ENCODE results near the gene KCNH4. TPM values are rescaled to one million over a fixed set of nuclear protein-coding genes. Genes with fewer than 3 reads are reported as not detected.
"Not testable (repeated sequence)": the region's sequence is repeated elsewhere in the genome, so short reads cannot be mapped to it uniquely, and the experiment has no call there.

Gene KCNH4
- total RNA-seq, 1 experiment from 2014 or later, result 0.24 TPM

DNA sequence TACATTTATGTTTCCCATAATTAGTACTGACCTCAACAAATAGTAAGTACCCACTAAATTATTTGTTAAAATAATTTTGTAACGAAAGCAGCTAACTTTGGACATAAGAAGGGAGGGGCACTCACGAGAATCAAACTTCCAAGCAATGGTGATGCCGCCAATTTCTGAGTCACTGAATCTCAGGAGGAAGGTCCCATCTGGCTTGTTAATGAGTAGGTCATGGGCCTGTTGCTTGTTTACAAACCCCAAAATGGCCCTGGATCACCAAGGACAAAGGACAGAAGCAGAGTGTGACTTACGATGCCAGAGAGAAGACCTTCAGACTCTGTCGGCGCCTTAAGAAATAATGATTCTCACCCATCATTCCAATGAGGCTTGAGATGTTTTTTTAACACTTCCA is 29.1 kb upstream of the KCNH4 start:
- DNase-seq (ENCODE audit: low spot score) (no peak), ATAC-seq (no peak)
- no peaks in the 10 kb centered on the region for H3K27me3 Mint-ChIP-seq (ENCODE audit: low read depth)
- POLR2A ChIA-PET, result no interaction called here
- CTCF ChIA-PET, result interaction anchor here (0.7 kb wide), 1 partner anchor 109 kb away, joined by 3 read pairs; no protein-coding TSS in a partner anchor
- no peak overlapping the region for H3K4me3 Mint-ChIP-seq
- H3K4me1 Mint-ChIP-seq, result no peaks in the 10 kb centered on the region
- TF ChIP-seq, protein P1, sequence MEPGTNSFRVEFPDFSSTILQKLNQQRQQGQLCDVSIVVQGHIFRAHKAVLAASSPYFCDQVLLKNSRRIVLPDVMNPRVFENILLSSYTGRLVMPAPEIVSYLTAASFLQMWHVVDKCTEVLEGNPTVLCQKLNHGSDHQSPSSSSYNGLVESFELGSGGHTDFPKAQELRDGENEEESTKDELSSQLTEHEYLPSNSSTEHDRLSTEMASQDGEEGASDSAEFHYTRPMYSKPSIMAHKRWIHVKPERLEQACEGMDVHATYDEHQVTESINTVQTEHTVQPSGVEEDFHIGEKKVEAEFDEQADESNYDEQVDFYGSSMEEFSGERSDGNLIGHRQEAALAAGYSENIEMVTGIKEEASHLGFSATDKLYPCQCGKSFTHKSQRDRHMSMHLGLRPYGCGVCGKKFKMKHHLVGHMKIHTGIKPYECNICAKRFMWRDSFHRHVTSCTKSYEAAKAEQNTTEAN (CRISPR knock-in tag; IDR thresholded peaks at IDR 0.05), result no peak
- TF ChIP-seq, protein P2, sequence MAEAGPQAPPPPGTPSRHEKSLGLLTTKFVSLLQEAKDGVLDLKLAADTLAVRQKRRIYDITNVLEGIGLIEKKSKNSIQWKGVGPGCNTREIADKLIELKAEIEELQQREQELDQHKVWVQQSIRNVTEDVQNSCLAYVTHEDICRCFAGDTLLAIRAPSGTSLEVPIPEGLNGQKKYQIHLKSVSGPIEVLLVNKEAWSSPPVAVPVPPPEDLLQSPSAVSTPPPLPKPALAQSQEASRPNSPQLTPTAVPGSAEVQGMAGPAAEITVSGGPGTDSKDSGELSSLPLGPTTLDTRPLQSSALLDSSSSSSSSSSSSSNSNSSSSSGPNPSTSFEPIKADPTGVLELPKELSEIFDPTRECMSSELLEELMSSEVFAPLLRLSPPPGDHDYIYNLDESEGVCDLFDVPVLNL (CRISPR knock-in tag; IDR thresholded peaks at IDR 0.05; ENCODE audit: borderline replicate concordance, low read depth), result no peak
- TF ChIP-seq, protein P3, sequence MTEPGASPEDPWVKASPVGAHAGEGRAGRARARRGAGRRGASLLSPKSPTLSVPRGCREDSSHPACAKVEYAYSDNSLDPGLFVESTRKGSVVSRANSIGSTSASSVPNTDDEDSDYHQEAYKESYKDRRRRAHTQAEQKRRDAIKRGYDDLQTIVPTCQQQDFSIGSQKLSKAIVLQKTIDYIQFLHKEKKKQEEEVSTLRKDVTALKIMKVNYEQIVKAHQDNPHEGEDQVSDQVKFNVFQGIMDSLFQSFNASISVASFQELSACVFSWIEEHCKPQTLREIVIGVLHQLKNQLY (CRISPR knock-in tag; IDR thresholded peaks at IDR 0.05), result no peak
- TF ChIP-seq NR2C2 (CRISPR knock-in tag; IDR thresholded peaks at IDR 0.05), result no peak
- TF ChIP-seq JAZF1 (CRISPR knock-in tag; IDR thresholded peaks at IDR 0.05), result no peak
- TF ChIP-seq, protein P4, sequence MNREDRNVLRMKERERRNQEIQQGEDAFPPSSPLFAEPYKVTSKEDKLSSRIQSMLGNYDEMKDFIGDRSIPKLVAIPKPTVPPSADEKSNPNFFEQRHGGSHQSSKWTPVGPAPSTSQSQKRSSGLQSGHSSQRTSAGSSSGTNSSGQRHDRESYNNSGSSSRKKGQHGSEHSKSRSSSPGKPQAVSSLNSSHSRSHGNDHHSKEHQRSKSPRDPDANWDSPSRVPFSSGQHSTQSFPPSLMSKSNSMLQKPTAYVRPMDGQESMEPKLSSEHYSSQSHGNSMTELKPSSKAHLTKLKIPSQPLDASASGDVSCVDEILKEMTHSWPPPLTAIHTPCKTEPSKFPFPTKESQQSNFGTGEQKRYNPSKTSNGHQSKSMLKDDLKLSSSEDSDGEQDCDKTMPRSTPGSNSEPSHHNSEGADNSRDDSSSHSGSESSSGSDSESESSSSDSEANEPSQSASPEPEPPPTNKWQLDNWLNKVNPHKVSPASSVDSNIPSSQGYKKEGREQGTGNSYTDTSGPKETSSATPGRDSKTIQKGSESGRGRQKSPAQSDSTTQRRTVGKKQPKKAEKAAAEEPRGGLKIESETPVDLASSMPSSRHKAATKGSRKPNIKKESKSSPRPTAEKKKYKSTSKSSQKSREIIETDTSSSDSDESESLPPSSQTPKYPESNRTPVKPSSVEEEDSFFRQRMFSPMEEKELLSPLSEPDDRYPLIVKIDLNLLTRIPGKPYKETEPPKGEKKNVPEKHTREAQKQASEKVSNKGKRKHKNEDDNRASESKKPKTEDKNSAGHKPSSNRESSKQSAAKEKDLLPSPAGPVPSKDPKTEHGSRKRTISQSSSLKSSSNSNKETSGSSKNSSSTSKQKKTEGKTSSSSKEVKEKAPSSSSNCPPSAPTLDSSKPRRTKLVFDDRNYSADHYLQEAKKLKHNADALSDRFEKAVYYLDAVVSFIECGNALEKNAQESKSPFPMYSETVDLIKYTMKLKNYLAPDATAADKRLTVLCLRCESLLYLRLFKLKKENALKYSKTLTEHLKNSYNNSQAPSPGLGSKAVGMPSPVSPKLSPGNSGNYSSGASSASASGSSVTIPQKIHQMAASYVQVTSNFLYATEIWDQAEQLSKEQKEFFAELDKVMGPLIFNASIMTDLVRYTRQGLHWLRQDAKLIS (CRISPR knock-in tag; IDR thresholded peaks at IDR 0.05; ENCODE audit: borderline replicate concordance), result no peak
- TF ChIP-seq NFE2L1 (CRISPR knock-in tag; IDR thresholded peaks at IDR 0.05), result no peak
- TF ChIP-seq ZNF671 (CRISPR knock-in tag; IDR thresholded peaks at IDR 0.05), result no peak
- no peak for TF ChIP-seq ELF4 (CRISPR knock-in tag; IDR thresholded peaks at IDR 0.05; ENCODE audit: low read depth)
- no peak for TF ChIP-seq PRRX2 (CRISPR knock-in tag; IDR thresholded peaks at IDR 0.05)
- H3K27ac Mint-ChIP-seq, result no peak overlapping the region
- peaks cover 39% of the 10 kb centered on the region for H3K36me3 Mint-ChIP-seq
- H3K9me3 Mint-ChIP-seq, result no peaks in the 10 kb centered on the region

DNA sequence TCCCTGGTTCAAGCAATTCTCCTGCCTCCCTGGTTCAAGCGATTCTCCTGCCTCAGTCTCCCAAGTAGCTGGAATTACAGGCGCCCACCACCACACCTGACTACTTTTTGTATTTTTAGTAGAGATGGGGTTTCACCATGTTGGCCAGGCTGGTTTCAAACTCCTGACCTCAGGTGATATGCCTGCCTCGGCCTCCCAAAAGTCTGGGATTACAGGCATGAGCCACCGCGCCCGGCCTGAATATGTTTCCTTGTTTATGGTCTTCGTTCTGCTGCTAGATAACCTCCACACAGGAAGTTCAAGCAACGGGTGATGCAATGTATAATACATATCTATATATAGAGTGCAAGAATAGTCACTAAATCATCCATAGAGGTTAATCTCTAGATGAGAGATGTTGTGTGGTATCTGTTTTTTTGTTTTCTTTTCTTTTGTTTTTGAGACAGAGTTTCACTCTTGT is 25.2 kb upstream of the KCNH4 start:
- ATAC-seq; H3K27me3 Mint-ChIP-seq (ENCODE audit: low read depth); H3K9me3 Mint-ChIP-seq; DNase-seq (ENCODE audit: low spot score); CTCF ChIA-PET; POLR2A ChIA-PET; H3K27ac Mint-ChIP-seq; H3K4me3 Mint-ChIP-seq; H3K4me1 Mint-ChIP-seq: not testable (repeated sequence)
- H3K36me3 Mint-ChIP-seq, result peaks cover 27% of the 10 kb centered on the region

DNA sequence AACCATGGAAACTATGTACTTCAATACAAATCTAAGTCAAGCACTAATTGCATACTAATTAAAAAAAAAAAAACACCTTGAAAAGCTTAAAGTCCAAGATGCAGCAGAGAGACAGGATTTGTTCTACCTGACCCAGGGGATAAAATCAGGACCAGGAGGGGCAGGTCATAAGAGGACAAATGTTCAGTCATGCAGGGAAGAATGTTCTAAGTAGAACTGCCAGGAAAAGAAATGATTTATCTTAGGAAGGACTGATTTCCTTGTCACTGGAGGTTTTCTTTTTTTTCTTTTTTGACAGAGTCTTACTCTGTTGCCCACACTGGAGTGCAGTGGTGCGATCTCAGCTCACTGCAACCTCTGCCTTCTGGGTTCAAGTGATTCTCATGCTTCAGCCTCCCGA is 22.4 kb upstream of the KCNH4 start:
- CTCF ChIA-PET, result interaction anchor here (3.4 kb wide), 1 partner anchor 19 kb away, joined by 17 read pairs; no protein-coding TSS in a partner anchor
- Mint-ChIP-seq H3K27ac (no peak overlapping the region), H3K9me3 (no peaks in the 10 kb centered on the region), H3K36me3 (peaks cover 9% of the 10 kb centered on the region), H3K4me1 (0 out of 2 replicates have a peak, but pooled peaks cover 3% of the 10 kb centered on the region), H3K4me3 (no peak overlapping the region), H3K27me3 (ENCODE audit: low read depth) (no peaks in the 10 kb centered on the region)
- POLR2A ChIA-PET, result no interaction called here
- TF ChIP-seq CREB1 (CRISPR knock-in tag; IDR thresholded peaks at IDR 0.05) (no peak), ZNF219 (CRISPR knock-in tag; IDR thresholded peaks at IDR 0.05; ENCODE audit: borderline replicate concordance) (no peak), NR2C2 (CRISPR knock-in tag; IDR thresholded peaks at IDR 0.05) (no peak), SOX15 (CRISPR knock-in tag; IDR thresholded peaks at IDR 0.05) (no peak)
- TF ChIP-seq, protein P5, sequence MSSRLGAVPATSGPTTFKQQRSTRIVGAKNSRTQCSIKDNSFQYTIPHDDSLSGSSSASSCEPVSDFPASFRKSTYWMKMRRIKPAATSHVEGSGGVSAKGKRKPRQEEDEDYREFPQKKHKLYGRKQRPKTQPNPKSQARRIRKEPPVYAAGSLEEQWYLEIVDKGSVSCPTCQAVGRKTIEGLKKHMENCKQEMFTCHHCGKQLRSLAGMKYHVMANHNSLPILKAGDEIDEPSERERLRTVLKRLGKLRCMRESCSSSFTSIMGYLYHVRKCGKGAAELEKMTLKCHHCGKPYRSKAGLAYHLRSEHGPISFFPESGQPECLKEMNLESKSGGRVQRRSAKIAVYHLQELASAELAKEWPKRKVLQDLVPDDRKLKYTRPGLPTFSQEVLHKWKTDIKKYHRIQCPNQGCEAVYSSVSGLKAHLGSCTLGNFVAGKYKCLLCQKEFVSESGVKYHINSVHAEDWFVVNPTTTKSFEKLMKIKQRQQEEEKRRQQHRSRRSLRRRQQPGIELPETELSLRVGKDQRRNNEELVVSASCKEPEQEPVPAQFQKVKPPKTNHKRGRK (CRISPR knock-in tag; IDR thresholded peaks at IDR 0.05; ENCODE audit: borderline replicate concordance), result no peak
- ATAC-seq, result no peak
- no peak for DNase-seq (ENCODE audit: low spot score)

All from WTC11 (cell line).